CD14-positive monocyte (primary cell): Measurements from ENCODE around the gene TJP3. TPM values are rescaled to one million over a fixed set of nuclear protein-coding genes. Genes with fewer than 3 reads are reported as not detected.

Experiments
- DNase-seq, 3 donors: peaks; one replicate each; pipeline ENCODE4 v3.0.0-alpha.2; 2011 to 2022
- H2AFZ ChIP-seq: 2 replicates; pipeline ENCODE4 v1.6.0; 2012; ENCODE audit warnings: mild to moderate bottlenecking, low read depth, low read length, inconsistent platforms; ENCODE audit not compliant: insufficient read depth, poor library complexity, severe bottlenecking
- H3K27ac ChIP-seq, 2 donors: 1 replicate in 1 of 2; 2 replicates in 1 of 2; pipeline ENCODE4 v1.5.1; 2012 to 2013; ENCODE audit warnings: low read length in 2 of 2, control low read depth in 1 of 2, inconsistent platforms in 1 of 2, low read depth in 1 of 2, mild to moderate bottlenecking in 1 of 2
- H3K27me3 ChIP-seq, 2 donors: one replicate each; pipeline versions ENCODE4 v1.6.0 to v1.6.1; 2011 to 2013; ENCODE audit warnings: low read length in 2 of 2; ENCODE audit not compliant: control insufficient read depth in 2 of 2, insufficient read depth in 2 of 2
- H3K36me3 ChIP-seq, 2 donors: replicated peaks in 1 of 2; 1 replicate in 1 of 2; 2 replicates in 1 of 2; pipeline versions ENCODE4 v1.5.1 to v1.6.1; 2012 to 2013; ENCODE audit warnings: low read length in 2 of 2, control low read depth in 1 of 2, inconsistent platforms in 1 of 2, mild to moderate bottlenecking in 1 of 2; ENCODE audit not compliant: insufficient read depth in 2 of 2, control insufficient read depth in 1 of 2
- H3K4me1 ChIP-seq, 2 donors: 1 replicate in 1 of 2; 2 replicates in 1 of 2; pipeline versions ENCODE4 v1.5.1 to v1.6.1; 2012 to 2013; ENCODE audit warnings: low read length in 2 of 2, control low read depth in 1 of 2, inconsistent platforms in 1 of 2, mild to moderate bottlenecking in 1 of 2, moderate library complexity in 1 of 2; ENCODE audit not compliant: insufficient read depth in 2 of 2, control insufficient read depth in 1 of 2
- H3K4me2 ChIP-seq: replicated peaks from 2 replicates; pipeline ENCODE3; 2012; ENCODE audit warnings: low read length, moderate library complexity, mild to moderate bottlenecking; ENCODE audit not compliant: poor library complexity, severe bottlenecking; ENCODE audit errors: extremely low read depth
- H3K4me3 ChIP-seq, 3 experiments: fragments of 200-600 bp in 1 of 3; sonication (generic) in 1 of 3; replicated peaks in 1 of 3; 1 replicate in 2 of 3; 2 replicates in 1 of 3; pipeline ENCODE4 v1.5.1; 2011 to 2013; ENCODE audit warnings: low read length in 3 of 3, mild to moderate bottlenecking in 3 of 3, control low read depth in 2 of 3, low read depth in 2 of 3, inconsistent platforms in 1 of 3, moderate library complexity in 1 of 3
- H3K79me2 ChIP-seq: 2 replicates; pipeline ENCODE4 v1.6.0; 2012; ENCODE audit warnings: mild to moderate bottlenecking, control low read depth, inconsistent platforms, low read length, moderate library complexity; ENCODE audit not compliant: insufficient read depth
- H3K9ac ChIP-seq: 2 replicates; pipeline ENCODE4 v1.6.0; 2017; ENCODE audit warnings: low read length, mild to moderate bottlenecking; ENCODE audit not compliant: insufficient read depth, poor library complexity, severe bottlenecking
- H3K9me3 ChIP-seq, 2 donors: replicated peaks in 1 of 2; 1 replicate in 1 of 2; 2 replicates in 1 of 2; pipeline versions ENCODE4 v1.5.1 to v1.6.1; 2012 to 2013; ENCODE audit warnings: low read length in 2 of 2, control low read depth in 1 of 2; ENCODE audit not compliant: control insufficient read depth in 1 of 2, insufficient read depth in 1 of 2
- H4K20me1 ChIP-seq: 2 replicates; pipeline ENCODE4 v1.6.0; 2012; ENCODE audit warnings: mild to moderate bottlenecking, low read length, control low read depth, moderate library complexity; ENCODE audit not compliant: insufficient read depth
- H3K27ac Mint-ChIP-seq, 7 donors: one replicate each; pipeline ENCODE4 v1.8.0; 2020; ENCODE audit warnings: mild to moderate bottlenecking in 7 of 7, mixed read lengths in 7 of 7, moderate library complexity in 6 of 7, inconsistent platforms in 2 of 7
- H3K27me3 Mint-ChIP-seq, 3 donors: one replicate each; pipeline ENCODE4 v1.8.0; 2021 to 2022; ENCODE audit warnings: low read depth in 3 of 3, mild to moderate bottlenecking in 3 of 3, mixed read lengths in 3 of 3, moderate library complexity in 3 of 3, inconsistent platforms in 1 of 3
- H3K36me3 Mint-ChIP-seq, 2 donors: one replicate each; pipeline ENCODE4 v1.8.0; 2020; ENCODE audit warnings: mixed read lengths in 2 of 2, inconsistent platforms in 1 of 2, mild to moderate bottlenecking in 1 of 2
- H3K4me1 Mint-ChIP-seq: one replicate; pipeline ENCODE4 v1.8.0; 2020; ENCODE audit warnings: mild to moderate bottlenecking, mixed read lengths
- H3K4me3 Mint-ChIP-seq, 2 donors: one replicate each; pipeline ENCODE4 v1.8.0; 2020; ENCODE audit warnings: mild to moderate bottlenecking in 2 of 2, mixed read lengths in 2 of 2, moderate library complexity in 1 of 2
- H3K9me3 Mint-ChIP-seq, 7 donors: one replicate each; pipeline ENCODE4 v1.8.0; 2020 to 2022; ENCODE audit warnings: mixed read lengths in 7 of 7, mild to moderate bottlenecking in 6 of 7, moderate library complexity in 6 of 7, inconsistent platforms in 2 of 7
- CTCF ChIP-seq: fragments of 200-600 bp; IDR thresholded peaks from one replicate; pipeline ENCODE4 v1.8.0; 2022; ENCODE audit warnings: antibody characterized with exemption, mild to moderate bottlenecking
- WGBS: methylation state at CpG from one replicate; pipeline ENCODE4 v1.1.5; 2013; ENCODE audit warnings: missing lambda C conversion rate; ENCODE audit not compliant: insufficient coverage; 5-methylcytosine and 5-hydroxymethylcytosine counted together
- intact Hi-C, 2 donors: fragments of 100-400 bp; cut with micrococcal nuclease; formaldehyde crosslinking; loops; one replicate each; pipeline versions ENCODE4 v1.15.0 to v1.15.1; 2023
- polyA plus RNA-seq, 3 donors: library from polyadenylated mRNA; depleted of rRNA in 1 of 3; unstranded in 2 of 3; stranded (reverse) in 1 of 3; fragments of 300-500 nt in 2 of 3; fragments of >200 nt in 1 of 3; fragmentation: Illumina TruSeq in 2 of 3; gene quantifications; 1 replicate in 2 of 3; 2 replicates in 1 of 3; pipeline ENCODE4 v1.2.3, GENCODE V29; 2012 to 2021

TJP3 gene
- polyA plus RNA-seq, 3 donors = 0.01 TPM; not detected in 2

GRCh38 chr19:3762130-3762473, 53.9 kb downstream of the TJP3 start:
- H3K27ac ChIP-seq = peak overlapping the region; percentile 98 to 99
- H3K36me3 Mint-ChIP-seq = peaks cover 11 to 48% of the 10 kb centered on the region in 2 donors
- no peak for TF ChIP-seq CTCF
- no peak for DNase-seq
- H3K4me1 Mint-ChIP-seq = peaks cover 19% of the 10 kb centered on the region
- H3K36me3 ChIP-seq = peaks cover 19 to 29% of the 10 kb centered on the region in 2 donors
- no peaks in the 10 kb centered on the region for H3K27me3 ChIP-seq
- H3K9me3 Mint-ChIP-seq = no peaks in the 10 kb centered on the region
- peaks cover 12% of the 10 kb centered on the region for H3K79me2 ChIP-seq
- H3K27me3 Mint-ChIP-seq = peaks cover 0 to 3% (median 0%) of the 10 kb centered on the region in 3 donors
- peak overlapping the region in 2 of 3 experiments; percentile 87 to 95 for H3K4me3 ChIP-seq
- no peak overlapping the region for H3K9ac ChIP-seq
- intact Hi-C loops = loop anchor here in 1 of 2 donors (5.0 kb wide), 1 partner anchor 60 kb away; no protein-coding TSS in a partner anchor
- no peaks in the 10 kb centered on the region for H3K9me3 ChIP-seq
- H4K20me1 ChIP-seq = peaks cover 4% of the 10 kb centered on the region
- no peak overlapping the region for H2AFZ ChIP-seq
- peaks cover 23 to 24% of the 10 kb centered on the region in 2 donors for H3K4me1 ChIP-seq
- peak overlapping the region; percentile 99 to 100 (median 99) for H3K27ac Mint-ChIP-seq
- peak overlapping the region; percentile 79 for H3K4me2 ChIP-seq
- peak overlapping the region; percentile 93 to 98 for H3K4me3 Mint-ChIP-seq
- WGBS = no CpG with 5 or more reads among the region's 1 CpG

GRCh38 chr19:3762501-3763459, 54.6 kb downstream of the TJP3 start, which contains the start of gene MRPL54:
Gene MRPL54, plus strand, starts transcription at chr19:3762682. Its CDS starts 19 bp downstream, at chr19:3762701.
- H3K27me3 Mint-ChIP-seq = peaks cover 0 to 3% (median 0%) of the 10 kb centered on the region in 3 donors
- Histone ChIP-seq H4K20me1 (peaks cover 5% of the 10 kb centered on the region), H3K4me1 (peaks cover 23 to 24% of the 10 kb centered on the region in 2 donors), H3K27me3 (no peaks in the 10 kb centered on the region), H3K9me3 (no peaks in the 10 kb centered on the region), H3K36me3 (peaks cover 26 to 36% of the 10 kb centered on the region in 2 donors), H3K9ac (peak within 1 kb of the TSS; percentile 94), H3K4me2 (peak within 1 kb of the TSS; percentile 79), H3K79me2 (peaks cover 12% of the 10 kb centered on the region), H3K4me3 (peak within 1 kb of the TSS; percentile 52 to 95 (median 87)), H3K27ac (peak within 1 kb of the TSS; percentile 98 to 99), H2AFZ (peak within 1 kb of the TSS; percentile 91)
- intact Hi-C loops = loop anchor here in 1 of 2 donors (5.0 kb wide), 1 partner anchor 60 kb away; no protein-coding TSS in a partner anchor
- no peaks in the 10 kb centered on the region for H3K9me3 Mint-ChIP-seq
- H3K36me3 Mint-ChIP-seq = peaks cover 11 to 48% of the 10 kb centered on the region in 2 donors
- H3K4me1 Mint-ChIP-seq = peaks cover 19% of the 10 kb centered on the region
- H3K4me3 Mint-ChIP-seq = peak within 1 kb of the TSS; percentile 93 to 98
- WGBS = 1% methylated on average over 41 of the region's 47 CpGs
- DNase-seq = peak; percentile 99 to 100 (median 99)
- H3K27ac Mint-ChIP-seq = peak within 1 kb of the TSS; percentile 99 to 100 (median 99)
- TF ChIP-seq CTCF = no peak
